ENCODE results near the gene IPO4.

DNA sequence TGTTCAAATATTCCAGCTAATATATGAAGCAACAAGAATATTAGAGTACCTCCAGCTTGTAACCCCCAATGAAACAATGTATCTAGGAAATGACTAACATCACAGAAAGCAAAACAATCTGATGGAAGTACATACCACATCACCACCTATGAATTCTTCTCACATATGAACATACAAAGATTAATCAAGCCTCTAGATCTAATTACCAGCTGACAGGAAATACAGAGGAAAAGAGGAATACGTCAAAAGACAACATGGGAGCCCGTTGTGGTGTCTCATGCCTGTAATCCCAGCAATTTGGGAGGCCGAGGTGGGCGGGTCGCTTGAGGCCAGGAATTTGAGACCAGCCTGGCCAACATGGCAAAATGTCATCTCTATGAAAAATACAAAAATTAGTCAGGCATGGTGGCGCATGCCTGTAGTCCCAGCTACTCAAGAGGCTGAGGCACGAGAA is 36.0 kb upstream of the IPO4 start:
- TF ChIP-seq ZNF274 (IDR thresholded peaks at IDR 0.05; ENCODE audit: low read depth, low read length) (no peak), YY1 (IDR thresholded peaks at IDR 0.05; ENCODE audit: insufficient read depth, insufficient read length) (no peak)
